SK-N-DZ (cell line): ENCODE data around the gene PTPN14.

Experiments used
- DNase-seq: peaks from one replicate; pipeline ENCODE4 v3.0.0-alpha.2; 2015; ENCODE audit warnings: low spot score

Gene PTPN14

GRCh38 chr1:214476986-214477870 lies 74.2 kb downstream of the PTPN14 start:
- DNase-seq, result no peak

- DNase-seq, result no peak
These were observed 75.0 kb downstream of the PTPN14 start for GRCh38 chr1:214476229-214476985.

- DNase-seq, result no peak
These were observed 75.7 kb downstream of the PTPN14 start for GRCh38 chr1:214475746-214476145.

GRCh38 chr1:214475331-214475730 lies 76.1 kb downstream of the PTPN14 start:
- no peak for DNase-seq

- no peak for DNase-seq
These were observed 76.9 kb downstream of the PTPN14 start for GRCh38 chr1:214474467-214474866.

GRCh38 chr1:214473862-214474261 lies 77.5 kb downstream of the PTPN14 start:
- DNase-seq, result no peak

- no peak for DNase-seq
These were observed 78.0 kb downstream of the PTPN14 start for GRCh38 chr1:214473387-214473786.

GRCh38 chr1:214472364-214472763 lies 79.0 kb downstream of the PTPN14 start:
- DNase-seq, result no peak

GRCh38 chr1:214471458-214471857 lies 79.9 kb downstream of the PTPN14 start:
- DNase-seq, result no peak

- no peak for DNase-seq
These were observed 81.3 kb downstream of the PTPN14 start for GRCh38 chr1:214470132-214470531.

- no peak for DNase-seq
These were observed 82.1 kb downstream of the PTPN14 start for GRCh38 chr1:214469290-214469689.

GRCh38 chr1:214467078-214467585 lies 84.3 kb downstream of the PTPN14 start:
- DNase-seq, result no peak

- no peak for DNase-seq
These were observed 84.9 kb downstream of the PTPN14 start for GRCh38 chr1:214466403-214467077.

GRCh38 chr1:214464445-214465287 lies 86.7 kb downstream of the PTPN14 start:
- DNase-seq, result no peak

- no peak for DNase-seq
These were observed 87.8 kb downstream of the PTPN14 start for GRCh38 chr1:214463596-214463995.

GRCh38 chr1:214462882-214463281 lies 88.5 kb downstream of the PTPN14 start:
- DNase-seq, result no peak

- DNase-seq, result no peak
These were observed 90.1 kb downstream of the PTPN14 start for GRCh38 chr1:214461305-214461704.

- no peak for DNase-seq
These were observed 91.0 kb downstream of the PTPN14 start for GRCh38 chr1:214460304-214460916.

GRCh38 chr1:214459895-214460294 lies 91.5 kb downstream of the PTPN14 start:
- no peak for DNase-seq

GRCh38 chr1:214458541-214458940 lies 92.9 kb downstream of the PTPN14 start:
- DNase-seq, result no peak
